PC-9 (cell line): ENCODE results near the gene CUTC. TPM values are rescaled to one million over a fixed set of nuclear protein-coding genes. Genes with fewer than 3 reads are reported as not detected.

Source experiments
- BruUV-seq: library from RNA; stranded (reverse); fragments of 400-500 nt; replicated peaks from 2 replicates; lab custom pipeline; 2021; lab: Mats Ljungman, UMichigan
- CTCF ChIA-PET: fragments of 300-600 bp; sonication (Branson Sonifier 250); formaldehyde crosslinking; loops from one replicate; lab custom pipeline; 2022; ENCODE audit warnings: antibody characterized with exemption; lab: Charles Lee
- POLR2A ChIA-PET: fragments of 300-600 bp; sonication (Branson Sonifier 250); formaldehyde crosslinking; loops from one replicate; lab custom pipeline; 2022; ENCODE audit warnings: antibody characterized with exemption; ENCODE audit not compliant: unreplicated experiment; lab: Charles Lee
- DNase-seq, 2 experiments: peaks; one replicate each; pipeline versions ENCODE4 v3.0.0 to v3.0.0-alpha.2; 2015 to 2022; ENCODE audit warnings: mixed read lengths in 1 of 2
- H2AFZ ChIP-seq: fragments of 200-600 bp; sonication (generic); 2 replicates; pipeline ENCODE4 v1.8.1; 2017; ENCODE audit warnings: antibody characterized with exemption
- H3F3A ChIP-seq: fragments of 200-600 bp; sonication (generic); 2 replicates; pipeline ENCODE4 v1.8.1; 2017; ENCODE audit warnings: antibody characterized with exemption, mild to moderate bottlenecking, low read depth; ENCODE audit not compliant: insufficient read depth
- H3K27ac ChIP-seq: fragments of 200-600 bp; sonication (generic); 2 replicates; pipeline ENCODE4 v1.6.1; 2016; ENCODE audit warnings: mixed run types
- H3K27me3 ChIP-seq: fragments of 200-600 bp; sonication (generic); 2 replicates; pipeline ENCODE4 v1.6.1; 2016; ENCODE audit warnings: low read depth, mixed run types; ENCODE audit not compliant: insufficient read depth
- H3K36me3 ChIP-seq: fragments of 200-600 bp; sonication (generic); 2 replicates; pipeline ENCODE4 v1.6.1; 2016; ENCODE audit warnings: low read depth, mixed run types
- H3K4me1 ChIP-seq: fragments of 200-600 bp; sonication (generic); replicated peaks from 2 replicates; pipeline ENCODE4 v1.6.1; 2016; ENCODE audit warnings: mixed run types; ENCODE audit not compliant: insufficient read depth
- H3K4me2 ChIP-seq: fragments of 200-600 bp; sonication (generic); 2 replicates; pipeline ENCODE4 v1.6.1; 2017; ENCODE audit warnings: mixed run types
- H3K4me3 ChIP-seq: fragments of 200-600 bp; sonication (generic); 2 replicates; pipeline ENCODE4 v1.6.1; 2016; ENCODE audit warnings: mixed run types
- H3K79me2 ChIP-seq: fragments of 200-600 bp; sonication (generic); 2 replicates; pipeline ENCODE4 v1.6.1; 2017; ENCODE audit warnings: low read depth, mixed run types
- H3K9me2 ChIP-seq: fragments of 200-600 bp; sonication (generic); 2 replicates; pipeline ENCODE4 v1.8.1; 2017; ENCODE audit warnings: mild to moderate bottlenecking; ENCODE audit not compliant: insufficient read depth
- H3K9me3 ChIP-seq: fragments of 200-600 bp; sonication (generic); 2 replicates; pipeline ENCODE4 v1.8.1; 2016; ENCODE audit warnings: low read depth; ENCODE audit not compliant: insufficient read depth
- H4K20me1 ChIP-seq: fragments of 200-600 bp; sonication (generic); 2 replicates; pipeline ENCODE4 v1.8.1; 2017; ENCODE audit not compliant: insufficient read depth
- EZH2 ChIP-seq: fragments of 200-600 bp; sonication (generic); IDR thresholded peaks from 2 replicates; pipeline ENCODE4 v1.8.0; 2017; ENCODE audit warnings: antibody characterized with exemption, low read depth
- intact Hi-C: fragments of 100-400 bp; cut with micrococcal nuclease; formaldehyde crosslinking; loops from one replicate; pipeline ENCODE4 v1.10.0; 2022; ENCODE audit not compliant: unreplicated experiment
- total RNA-seq: library from RNA; stranded (reverse); gene quantifications from 2 replicates; pipeline ENCODE4 v1.2.3, GENCODE V29; 2021
- TF ChIP-seq, protein P1 (sequence below): fragments of 200-600 bp; sonication (generic); conservative IDR thresholded peaks from 2 replicates; pipeline ENCODE4 v1.6.1; 2017; ENCODE audit warnings: mixed run types, antibody characterized with exemption, mild to moderate bottlenecking, moderate library complexity

Gene CUTC
- total RNA-seq, 1 experiment from 2014 or later, result 7.6 TPM

DNA sequence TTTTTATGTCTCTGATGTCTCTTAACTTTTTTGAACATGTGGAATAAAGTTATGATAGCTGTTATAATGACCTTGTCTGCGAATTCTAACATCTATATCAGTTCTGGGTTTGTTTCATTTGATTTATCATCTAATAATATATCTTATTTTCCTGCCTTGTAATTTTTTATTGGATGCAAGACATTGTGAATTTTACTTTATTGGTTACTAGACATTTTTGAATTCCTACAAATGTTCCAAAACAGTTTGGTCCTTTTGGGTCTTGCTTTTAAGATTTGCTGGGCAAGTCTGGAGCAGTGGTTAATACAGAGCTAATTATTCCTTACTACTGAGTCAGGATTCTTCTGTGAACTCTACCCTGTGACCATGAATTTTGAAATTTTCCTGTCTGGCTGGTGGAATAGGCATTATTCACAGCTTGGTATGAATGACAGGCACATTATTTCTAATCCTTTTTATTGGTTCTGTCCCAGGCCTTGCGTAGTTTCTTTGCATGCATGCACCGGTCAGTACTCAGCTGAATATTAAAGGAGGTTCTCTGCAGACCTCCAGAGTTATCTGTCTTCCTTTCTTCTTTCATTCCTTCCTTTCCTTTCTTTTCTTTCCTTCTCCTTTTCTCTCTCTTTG, 9.0 kb downstream of the CUTC start:
- no peaks in the 10 kb centered on the region for H4K20me1 ChIP-seq
- no peaks in the 10 kb centered on the region for H3K9me3 ChIP-seq
- no TSS peak for BruUV-seq
- intact Hi-C loops, result no loop called here
- no peak overlapping the region for H3K4me2 ChIP-seq
- no peak overlapping the region for H3K27ac ChIP-seq
- no peaks in the 10 kb centered on the region for H3K4me1 ChIP-seq
- POLR2A ChIA-PET, result interaction anchor here (0.7 kb wide), 1 partner anchor 485 kb away, joined by 7 read pairs; no protein-coding TSS in a partner anchor
- no peak for TF ChIP-seq EZH2
- TF ChIP-seq, protein P1, sequence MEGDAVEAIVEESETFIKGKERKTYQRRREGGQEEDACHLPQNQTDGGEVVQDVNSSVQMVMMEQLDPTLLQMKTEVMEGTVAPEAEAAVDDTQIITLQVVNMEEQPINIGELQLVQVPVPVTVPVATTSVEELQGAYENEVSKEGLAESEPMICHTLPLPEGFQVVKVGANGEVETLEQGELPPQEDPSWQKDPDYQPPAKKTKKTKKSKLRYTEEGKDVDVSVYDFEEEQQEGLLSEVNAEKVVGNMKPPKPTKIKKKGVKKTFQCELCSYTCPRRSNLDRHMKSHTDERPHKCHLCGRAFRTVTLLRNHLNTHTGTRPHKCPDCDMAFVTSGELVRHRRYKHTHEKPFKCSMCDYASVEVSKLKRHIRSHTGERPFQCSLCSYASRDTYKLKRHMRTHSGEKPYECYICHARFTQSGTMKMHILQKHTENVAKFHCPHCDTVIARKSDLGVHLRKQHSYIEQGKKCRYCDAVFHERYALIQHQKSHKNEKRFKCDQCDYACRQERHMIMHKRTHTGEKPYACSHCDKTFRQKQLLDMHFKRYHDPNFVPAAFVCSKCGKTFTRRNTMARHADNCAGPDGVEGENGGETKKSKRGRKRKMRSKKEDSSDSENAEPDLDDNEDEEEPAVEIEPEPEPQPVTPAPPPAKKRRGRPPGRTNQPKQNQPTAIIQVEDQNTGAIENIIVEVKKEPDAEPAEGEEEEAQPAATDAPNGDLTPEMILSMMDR, result no peak
- no peaks in the 10 kb centered on the region for H3F3A ChIP-seq
- H3K27me3 ChIP-seq, result no peaks in the 10 kb centered on the region
- no peak overlapping the region for H2AFZ ChIP-seq
- no peak overlapping the region for H3K4me3 ChIP-seq
- H3K79me2 ChIP-seq, result no peaks in the 10 kb centered on the region
- no peaks in the 10 kb centered on the region; the same call in 1 of the 2 replicates for H3K9me2 ChIP-seq
- peaks cover 21% of the 10 kb centered on the region for H3K36me3 ChIP-seq
- CTCF ChIA-PET, result no interaction called here
- no peak for DNase-seq

DNA sequence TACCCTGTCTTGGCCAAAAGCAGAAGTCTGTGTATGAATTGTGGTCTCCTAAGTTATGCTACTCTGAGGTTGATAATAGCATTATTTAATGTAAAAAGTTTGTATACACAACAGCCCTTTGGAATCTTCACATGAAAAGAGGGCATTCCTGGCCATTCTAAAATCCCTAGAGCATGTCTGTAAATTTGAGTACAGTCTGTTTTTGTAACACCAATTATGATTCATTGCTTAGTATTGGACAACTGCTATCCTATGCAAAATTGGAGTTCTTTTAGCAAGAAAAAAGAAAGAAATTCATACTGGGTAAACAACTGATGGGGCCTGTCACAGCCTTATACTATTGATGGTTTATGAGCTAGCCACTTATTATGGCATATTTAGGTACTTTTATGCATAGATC, 10.2 kb downstream of the CUTC start:
- no peak overlapping the region for H3K4me3 ChIP-seq
- no peaks in the 10 kb centered on the region for H4K20me1 ChIP-seq
- H3K27ac ChIP-seq, result no peak overlapping the region
- no TSS peak for BruUV-seq
- H3K4me1 ChIP-seq, result no peaks in the 10 kb centered on the region
- H3K36me3 ChIP-seq, result peaks cover 24% of the 10 kb centered on the region
- TF ChIP-seq EZH2, result no peak
- TF ChIP-seq, protein P1, result no peak
- H3K9me3 ChIP-seq, result no peaks in the 10 kb centered on the region
- intact Hi-C loops, result no loop called here
- H3K4me2 ChIP-seq, result no peak overlapping the region
- POLR2A ChIA-PET, result no interaction called here
- H3K27me3 ChIP-seq, result no peaks in the 10 kb centered on the region
- H2AFZ ChIP-seq, result no peak overlapping the region
- no peaks in the 10 kb centered on the region for H3F3A ChIP-seq
- no peaks in the 10 kb centered on the region; the same call in 1 of the 2 replicates for H3K9me2 ChIP-seq
- H3K79me2 ChIP-seq, result no peaks in the 10 kb centered on the region
- CTCF ChIA-PET, result no interaction called here
- no peak for DNase-seq

DNA sequence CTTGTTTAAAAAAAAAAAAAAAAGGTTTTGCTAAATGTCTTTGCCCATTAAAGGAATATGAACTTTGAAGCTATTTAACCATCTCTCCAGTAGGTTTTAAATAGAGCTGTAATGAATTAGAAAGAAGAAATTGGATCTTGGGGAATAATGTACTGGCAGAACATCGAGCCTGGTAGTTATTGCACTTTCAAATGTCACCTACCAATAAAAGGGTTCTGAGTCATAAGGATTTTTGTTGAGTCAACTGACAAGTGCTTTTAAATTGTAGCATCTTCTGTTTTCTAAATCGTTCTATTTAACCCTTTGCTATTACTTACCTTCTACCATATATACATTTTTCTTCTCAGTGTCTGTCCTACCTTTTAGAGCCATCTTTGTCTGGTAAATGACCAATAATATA, 10.7 kb downstream of the CUTC start:
- ChIA-PET POLR2A (no interaction called here), CTCF (no interaction called here)
- no TSS peak for BruUV-seq

More for the DNA sequence above, 10.7 kb downstream of the CUTC start:
- H3K9me2 ChIP-seq, result no peaks in the 10 kb centered on the region; the same call in 1 of the 2 replicates
- H3K4me1 ChIP-seq, result no peaks in the 10 kb centered on the region
- no peaks in the 10 kb centered on the region for H3K27me3 ChIP-seq
- no peak overlapping the region for H3K27ac ChIP-seq
- H3K36me3 ChIP-seq, result peaks cover 28% of the 10 kb centered on the region
- no peaks in the 10 kb centered on the region for H4K20me1 ChIP-seq
- no peak overlapping the region for H3K4me2 ChIP-seq
- DNase-seq, result no peak
- H3F3A ChIP-seq, result no peaks in the 10 kb centered on the region
- intact Hi-C loops, result no loop called here
- no peak overlapping the region for H3K4me3 ChIP-seq
- no peaks in the 10 kb centered on the region for H3K9me3 ChIP-seq
- no peak for TF ChIP-seq EZH2
- TF ChIP-seq, protein P1, result no peak
- H2AFZ ChIP-seq, result no peak overlapping the region
- H3K79me2 ChIP-seq, result no peaks in the 10 kb centered on the region
